Naive thymus-derived CD4-positive, alpha-beta T cell (primary cell): ENCODE data around the gene RNF166. TPM values are rescaled to one million over a fixed set of nuclear protein-coding genes. Genes with fewer than 3 reads are reported as not detected.

Source experiments
- ATAC-seq: fragments of 150-1000 bp; cut with Tn5 transposase; 2 replicates; pipeline ENCODE4 v1.10.0; 2021; ENCODE audit warnings: mild to moderate bottlenecking, moderate library complexity
- CTCF ChIA-PET: fragments of 350-600 bp; sonication (Branson Sonifier 250); formaldehyde crosslinking; loops from one replicate; lab custom pipeline; 2021; ENCODE audit warnings: antibody characterized with exemption; lab: Charles Lee
- POLR2A ChIA-PET: fragments of 350-600 bp; sonication (Branson Sonifier 250); formaldehyde crosslinking; loops from one replicate; lab custom pipeline; 2021; ENCODE audit warnings: antibody characterized with exemption, inconsistent platforms; lab: Charles Lee
- DNase-seq, 9 donors: peaks; one replicate each; pipeline versions ENCODE4 v3.0.0 to v3.0.0-alpha.2; 2020 to 2022; ENCODE audit warnings: mixed read lengths in 1 of 9
- H3K27ac ChIP-seq: one replicate; pipeline ENCODE4 v1.7.0; 2013; ENCODE audit warnings: mild to moderate bottlenecking, low read depth, low read length, moderate library complexity
- H3K27me3 ChIP-seq, 2 donors: one replicate each; pipeline ENCODE4 v1.7.0; 2013; ENCODE audit warnings: low read length in 2 of 2, mild to moderate bottlenecking in 2 of 2, moderate library complexity in 2 of 2; ENCODE audit not compliant: control insufficient read depth in 2 of 2, insufficient read depth in 2 of 2
- H3K36me3 ChIP-seq, 3 experiments: 1 replicate in 2 of 3; 2 replicates in 1 of 3; pipeline ENCODE4 v1.7.0; 2013; ENCODE audit warnings: low read length in 3 of 3, mild to moderate bottlenecking in 3 of 3, moderate library complexity in 1 of 3; ENCODE audit not compliant: insufficient read depth in 3 of 3, control insufficient read depth in 2 of 3
- H3K4me1 ChIP-seq, 2 donors: one replicate each; pipeline ENCODE4 v1.7.0; 2013; ENCODE audit warnings: low read length in 2 of 2, mild to moderate bottlenecking in 2 of 2, moderate library complexity in 1 of 2; ENCODE audit not compliant: control insufficient read depth in 2 of 2, insufficient read depth in 2 of 2
- H3K4me3 ChIP-seq: 2 replicates; pipeline ENCODE4 v1.7.0; 2013; ENCODE audit warnings: mild to moderate bottlenecking, low read length
- H3K9me3 ChIP-seq, 3 experiments: 1 replicate in 2 of 3; 2 replicates in 1 of 3; pipeline ENCODE4 v1.7.0; 2013; ENCODE audit warnings: low read length in 3 of 3; ENCODE audit not compliant: control insufficient read depth in 2 of 3
- H3K27ac Mint-ChIP-seq, 9 donors: one replicate each; pipeline ENCODE4 v1.8.0; 2020 to 2022; ENCODE audit warnings: mixed read lengths in 9 of 9, mild to moderate bottlenecking in 8 of 9, moderate library complexity in 5 of 9, inconsistent platforms in 2 of 9
- H3K27me3 Mint-ChIP-seq, 5 donors: one replicate each; pipeline ENCODE4 v1.8.0; 2021 to 2022; ENCODE audit warnings: mixed read lengths in 5 of 5, mild to moderate bottlenecking in 1 of 5
- H3K36me3 Mint-ChIP-seq, 5 donors: one replicate each; pipeline ENCODE4 v1.8.0; 2020 to 2022; ENCODE audit warnings: mixed read lengths in 5 of 5, mild to moderate bottlenecking in 3 of 5, inconsistent platforms in 1 of 5
- H3K4me1 Mint-ChIP-seq, 7 donors: one replicate each; pipeline ENCODE4 v1.8.0; 2020 to 2022; ENCODE audit warnings: mixed read lengths in 7 of 7, mild to moderate bottlenecking in 3 of 7, inconsistent platforms in 1 of 7
- H3K4me3 Mint-ChIP-seq, 10 donors: one replicate each; pipeline ENCODE4 v1.8.0; 2020 to 2022; ENCODE audit warnings: mild to moderate bottlenecking in 10 of 10, mixed read lengths in 10 of 10, moderate library complexity in 6 of 10, inconsistent platforms in 2 of 10
- H3K9me3 Mint-ChIP-seq, 11 donors: one replicate each; pipeline ENCODE4 v1.8.0; 2020 to 2022; ENCODE audit warnings: mixed read lengths in 11 of 11, mild to moderate bottlenecking in 4 of 11, inconsistent platforms in 1 of 11, moderate library complexity in 1 of 11
- intact Hi-C, 2 donors: fragments of 100-400 bp; cut with micrococcal nuclease; formaldehyde crosslinking; loops; one replicate each; pipeline ENCODE4 v1.15.1; 2023
- polyA plus RNA-seq, 2 donors: library from polyadenylated mRNA; unstranded; fragments of 300-500 nt; fragmentation: Illumina TruSeq; gene quantifications; one replicate each; pipeline ENCODE4 v1.2.3, GENCODE V29; 2021
- total RNA-seq, 6 experiments: library from RNA in 5 of 6; stranded (reverse) in 5 of 6; gene quantifications; 1 replicate in 5 of 6; 2 replicates in 1 of 6; pipeline ENCODE4 v1.2.3 and lab custom pipeline; 2021 to 2026

The RNF166 gene
- total and polyA plus RNA-seq, 7 experiments from 2014 or later, result 67.7 to 324 (median 100) TPM

- Histone ChIP-seq H3K9me3 (no peaks in the 10 kb centered on the region), H3K4me3 (no peak overlapping the region), H3K27ac (no peak overlapping the region), H3K27me3 (no peaks in the 10 kb centered on the region), H3K36me3 (peaks cover 0 to 28% (median 0%) of the 10 kb centered on the region in 3 experiments), H3K4me1 (peaks cover 17 to 27% of the 10 kb centered on the region in 2 donors)
- Mint-ChIP-seq H3K9me3 (no peaks in the 10 kb centered on the region), H3K4me1 (peaks cover 0 to 24% (median 8%) of the 10 kb centered on the region in 7 donors), H3K36me3 (peaks cover 0 to 2% (median 0%) of the 10 kb centered on the region in 5 donors), H3K4me3 (no peak overlapping the region), H3K27ac (no peak overlapping the region), H3K27me3 (no peaks in the 10 kb centered on the region)
- ChIA-PET POLR2A (interaction anchor here (1.0 kb wide), 1 partner anchor 72 kb away, joined by 3 read pairs; the partner anchor contains the start of gene APRT), CTCF (interaction anchor here (1.2 kb wide), 1 partner anchor 118 kb away, joined by 4 read pairs; no protein-coding TSS in a partner anchor)
- ATAC-seq (no peak), DNase-seq (no peak)
- intact Hi-C loops, result loop anchor here in 1 of 2 donors (5.0 kb wide), 1 partner anchor 38 kb away; no protein-coding TSS in a partner anchor
Measured at GRCh38 chr16:88739977-88740726, 33.9 kb upstream of the RNF166 start.

- Mint-ChIP-seq H3K27me3 (no peaks in the 10 kb centered on the region), H3K9me3 (no peaks in the 10 kb centered on the region), H3K4me1 (peaks cover 0 to 18% (median 8%) of the 10 kb centered on the region in 7 donors), H3K4me3 (peak overlapping the region in 1 of 10 donors; percentile 34), H3K27ac (no peak overlapping the region), H3K36me3 (peaks cover 0 to 2% (median 0%) of the 10 kb centered on the region in 5 donors)
- H3K4me3 ChIP-seq, result no peak overlapping the region
- intact Hi-C loops, result loop anchor here in 1 of 2 donors (5.0 kb wide), 1 partner anchor 37 kb away; no protein-coding TSS in a partner anchor
- H3K27ac ChIP-seq, result no peak overlapping the region
- peaks cover 15 to 19% of the 10 kb centered on the region in 2 donors for H3K4me1 ChIP-seq
- peaks cover 0 to 36% (median 0%) of the 10 kb centered on the region in 3 experiments for H3K36me3 ChIP-seq
- POLR2A ChIA-PET, result no interaction called here
- H3K27me3 ChIP-seq, result no peaks in the 10 kb centered on the region
- DNase-seq, result no peak
- ATAC-seq, result no peak
- H3K9me3 ChIP-seq, result no peaks in the 10 kb centered on the region
- CTCF ChIA-PET, result no interaction called here
Measured at GRCh38 chr16:88739139-88739976, 33.1 kb upstream of the RNF166 start.

GRCh38 chr16:88738151-88739084 is 32.2 kb upstream of the RNF166 start:
- Histone ChIP-seq H3K4me3 (no peak overlapping the region), H3K4me1 (peaks cover 6 to 10% of the 10 kb centered on the region in 2 donors), H3K27ac (no peak overlapping the region), H3K36me3 (peaks cover 0 to 45% (median 0%) of the 10 kb centered on the region in 3 experiments), H3K27me3 (no peaks in the 10 kb centered on the region), H3K9me3 (no peaks in the 10 kb centered on the region)
- ChIA-PET CTCF (interaction anchor here (0.9 to 1.8 kb wide), 11 partner anchors 8 to 152 kb away, joined by 3 to 13 read pairs (median 6); partner anchors contain the start of gene PIEZO1), POLR2A (interaction anchor here (0.8 to 2.3 kb wide), 3 partner anchors 43 to 73 kb away, joined by 5 to 25 read pairs (median 5); partner anchors contain the start of genes APRT and PIEZO1)
- Mint-ChIP-seq H3K27me3 (no peaks in the 10 kb centered on the region), H3K4me3 (peak overlapping the region in 1 of 10 donors; percentile 34), H3K36me3 (peaks cover 0 to 2% (median 0%) of the 10 kb centered on the region in 5 donors), H3K9me3 (no peaks in the 10 kb centered on the region), H3K27ac (no peak overlapping the region), H3K4me1 (peaks cover 0 to 8% (median under 1%) of the 10 kb centered on the region in 7 donors)
- no peak for DNase-seq
- no peak for ATAC-seq
- intact Hi-C loops, result loop anchor here in 1 of 2 donors (5.0 kb wide), 1 partner anchor 36 kb away; no protein-coding TSS in a partner anchor

GRCh38 chr16:88737298-88738150 is 31.3 kb upstream of the RNF166 start:
- H3K36me3 Mint-ChIP-seq, result peaks cover 0 to 2% (median 0%) of the 10 kb centered on the region in 5 donors
- no peaks in the 10 kb centered on the region for H3K9me3 Mint-ChIP-seq
- no peak overlapping the region for H3K27ac Mint-ChIP-seq
- Histone ChIP-seq H3K27me3 (no peaks in the 10 kb centered on the region), H3K4me1 (peaks cover 3 to 5% of the 10 kb centered on the region in 2 donors), H3K27ac (no peak overlapping the region), H3K4me3 (no peak overlapping the region), H3K36me3 (peaks cover 0 to 54% (median 0%) of the 10 kb centered on the region in 3 experiments), H3K9me3 (no peaks in the 10 kb centered on the region)
- peaks cover 0 to 8% (median 0%) of the 10 kb centered on the region in 7 donors for H3K4me1 Mint-ChIP-seq
- DNase-seq (peak; percentile 55 to 81 (median 65)), ATAC-seq (peak; percentile 95)
- no peaks in the 10 kb centered on the region for H3K27me3 Mint-ChIP-seq
- intact Hi-C loops, result loop anchor here (1.0 to 5.0 kb wide), 8 partner anchors 8 to 479 kb away; partner anchors contain the start of genes PIEZO1 (in 2 of the 2), TRAPPC2L (in 1 of the 2) and ZNF778 (in 1 of the 2)
- H3K4me3 Mint-ChIP-seq, result peak overlapping the region in 1 of 10 donors; percentile 34
- CTCF ChIA-PET, result interaction anchor here (0.6 to 1.9 kb wide), 22 partner anchors 9 to 480 kb away, joined by 3 to 13 read pairs (median 4); partner anchors contain the start of genes ACSF3, PIEZO1 and ZNF778
- POLR2A ChIA-PET, result interaction anchor here (0.8 to 2.3 kb wide), 7 partner anchors 8 to 120 kb away, joined by 3 to 25 read pairs (median 5); partner anchors contain the start of genes APRT, GALNS, PIEZO1 and TRAPPC2L

GRCh38 chr16:88736496-88736895 is 30.3 kb upstream of the RNF166 start:
- no peak overlapping the region for H3K27ac Mint-ChIP-seq
- Histone ChIP-seq H3K4me1 (peaks cover 3 to 5% of the 10 kb centered on the region in 2 donors), H3K36me3 (peaks cover 0 to 54% (median 0%) of the 10 kb centered on the region in 3 experiments), H3K9me3 (no peaks in the 10 kb centered on the region), H3K27ac (no peak overlapping the region), H3K4me3 (no peak overlapping the region), H3K27me3 (no peaks in the 10 kb centered on the region)
- H3K9me3 Mint-ChIP-seq, result no peaks in the 10 kb centered on the region
- ATAC-seq, result no peak
- H3K36me3 Mint-ChIP-seq, result peaks cover 0 to 4% (median 0%) of the 10 kb centered on the region in 5 donors
- DNase-seq, result no peak
- ChIA-PET CTCF (interaction anchor here (0.8 to 1.9 kb wide), 9 partner anchors 10 to 121 kb away, joined by 3 to 13 read pairs (median 6); no protein-coding TSS in a partner anchor), POLR2A (interaction anchor here (1.2 to 2.3 kb wide), 5 partner anchors 9 to 121 kb away, joined by 3 to 25 read pairs (median 5); partner anchors contain the start of genes APRT, GALNS and TRAPPC2L)
- no peaks in the 10 kb centered on the region for H3K27me3 Mint-ChIP-seq
- intact Hi-C loops, result loop anchor here (2.0 to 5.0 kb wide), 4 partner anchors 34 to 480 kb away; partner anchors contain the start of gene ZNF778 (in 1 of the 2)
- no peak overlapping the region for H3K4me3 Mint-ChIP-seq
- peaks cover 0 to 8% (median 0%) of the 10 kb centered on the region in 7 donors for H3K4me1 Mint-ChIP-seq
